Measurements from ENCODE around the gene ARHGEF10L.

- no peak for TF ChIP-seq CTCF (IDR thresholded peaks at IDR 0.05; ENCODE audit: insufficient read depth, low read length)
- no peak for TF ChIP-seq GABPA (IDR thresholded peaks at IDR 0.05; ENCODE audit: low read depth)
- TF ChIP-seq POLR2AphosphoS5 (IDR thresholded peaks at IDR 0.05; ENCODE audit: low read depth): no peak
- TF ChIP-seq SPI1 (IDR thresholded peaks at IDR 0.05; ENCODE audit: borderline replicate concordance, low read depth): no peak
- no peak for TF ChIP-seq REST (IDR thresholded peaks at IDR 0.05; ENCODE audit: insufficient replicate concordance, low read depth)
These were observed 26.2 kb downstream of the ARHGEF10L start for GRCh38 chr1:17565461-17566252.
